ENCODE data around the gene SLC9A9. TPM values are rescaled to one million over a fixed set of nuclear protein-coding genes. Genes with fewer than 3 reads are reported as not detected.
"Not testable (repeated sequence)": the region's sequence is repeated elsewhere in the genome, so short reads cannot be mapped to it uniquely, and the experiment has no call there.

The SLC9A9 gene
- total RNA-seq, 1 donor from 2014 or later, result 4.9 TPM

GRCh38 chr3:143810166-143810952 lies 37.9 kb downstream of the SLC9A9 start:
- no peaks in the 10 kb centered on the region for H3K36me3 ChIP-seq
- H3K27ac ChIP-seq (replicated peaks), result peak overlapping the region; percentile 66
- no peak for DNase-seq
- peaks cover 30% of the 10 kb centered on the region for H3K4me1 ChIP-seq
- no peak for TF ChIP-seq CTCF (IDR thresholded peaks at IDR 0.05; ENCODE audit: borderline replicate concordance)
- no peaks in the 10 kb centered on the region for H3K27me3 ChIP-seq (ENCODE audit: low read depth)
- H3K4me3 ChIP-seq, result no peak overlapping the region
- H3K9me3 ChIP-seq (replicated peaks), result no peaks in the 10 kb centered on the region
- intact Hi-C loops (cut with micrococcal nuclease), result no loop called here

- intact Hi-C loops (cut with micrococcal nuclease), result no loop called here
- H3K9me3 ChIP-seq (replicated peaks), result no peaks in the 10 kb centered on the region
- peaks cover 30% of the 10 kb centered on the region for H3K4me1 ChIP-seq
- no peaks in the 10 kb centered on the region for H3K27me3 ChIP-seq (ENCODE audit: low read depth)
- no peak for DNase-seq
- no peak for TF ChIP-seq CTCF (IDR thresholded peaks at IDR 0.05; ENCODE audit: borderline replicate concordance)
- H3K27ac ChIP-seq (replicated peaks), result peak overlapping the region; percentile 66
- H3K4me3 ChIP-seq, result peak overlapping the region; percentile 23
- no peaks in the 10 kb centered on the region for H3K36me3 ChIP-seq
These were observed 39.1 kb downstream of the SLC9A9 start for GRCh38 chr3:143809121-143809621.

- no peaks in the 10 kb centered on the region for H3K9me3 ChIP-seq (replicated peaks)
- H3K36me3 ChIP-seq, result no peaks in the 10 kb centered on the region
- H3K27ac ChIP-seq (replicated peaks), result peak overlapping the region; percentile 66
- H3K4me3 ChIP-seq, result no peak overlapping the region
- DNase-seq, result no peak
- TF ChIP-seq CTCF (IDR thresholded peaks at IDR 0.05; ENCODE audit: borderline replicate concordance), result no peak
- no peaks in the 10 kb centered on the region for H3K27me3 ChIP-seq (ENCODE audit: low read depth)
- intact Hi-C loops (cut with micrococcal nuclease), result no loop called here
- peaks cover 30% of the 10 kb centered on the region for H3K4me1 ChIP-seq
These were observed 40.2 kb downstream of the SLC9A9 start for GRCh38 chr3:143808030-143808429.

- no peak for TF ChIP-seq CTCF (IDR thresholded peaks at IDR 0.05; ENCODE audit: borderline replicate concordance)
- Histone ChIP-seq H3K4me1 (peaks cover 17% of the 10 kb centered on the region), H3K4me3 (no peak overlapping the region), H3K27me3 (ENCODE audit: low read depth) (no peaks in the 10 kb centered on the region), H3K9me3 (replicated peaks) (no peaks in the 10 kb centered on the region), H3K36me3 (no peaks in the 10 kb centered on the region), H3K27ac (replicated peaks) (peak overlapping the region; percentile 8)
- intact Hi-C loops (cut with micrococcal nuclease), result no loop called here
- no peak for DNase-seq
These were observed 42.2 kb downstream of the SLC9A9 start for GRCh38 chr3:143806038-143806437.

- H3K27me3 ChIP-seq (ENCODE audit: low read depth); H3K36me3 ChIP-seq; H3K9me3 ChIP-seq (replicated peaks); H3K27ac ChIP-seq (replicated peaks); intact Hi-C loops (cut with micrococcal nuclease); H3K4me3 ChIP-seq; DNase-seq: not testable (repeated sequence)
- H3K4me1 ChIP-seq, result peaks cover 13% of the 10 kb centered on the region
These were observed 42.8 kb downstream of the SLC9A9 start for GRCh38 chr3:143805476-143805875.

GRCh38 chr3:143801046-143801445 lies 47.2 kb downstream of the SLC9A9 start:
- H3K4me3 ChIP-seq; H3K9me3 ChIP-seq (replicated peaks); H3K27me3 ChIP-seq (ENCODE audit: low read depth); H3K4me1 ChIP-seq; DNase-seq; H3K27ac ChIP-seq (replicated peaks); H3K36me3 ChIP-seq; intact Hi-C loops (cut with micrococcal nuclease): not testable (repeated sequence)

GRCh38 chr3:143798151-143798550 lies 50.1 kb downstream of the SLC9A9 start:
- intact Hi-C loops (cut with micrococcal nuclease); H3K4me1 ChIP-seq; H3K27me3 ChIP-seq (ENCODE audit: low read depth); H3K9me3 ChIP-seq (replicated peaks); H3K36me3 ChIP-seq; H3K4me3 ChIP-seq; DNase-seq; H3K27ac ChIP-seq (replicated peaks): not testable (repeated sequence)

All from left ventricle myocardium inferior (tissue), 1 donor.